Tibial nerve (tissue), 4 donors: ENCODE data around the gene MAP4K4.

ENCODE experiments used
- EP300 ChIP-seq, 2 donors: sonication (generic); formaldehyde crosslinking; IDR thresholded peaks; one replicate each; pipeline ENCODE4 v1.6.1; 2017; ENCODE audit warnings: antibody characterized with exemption in 2 of 2, mild to moderate bottlenecking in 1 of 2
- POLR2A ChIP-seq, 2 donors: fragments of 450-650 bp; IDR thresholded peaks; one replicate each; pipeline ENCODE4 v1.6.1; 2017; ENCODE audit warnings: antibody characterized with exemption in 2 of 2, mild to moderate bottlenecking in 2 of 2, moderate library complexity in 2 of 2
- TF ChIP-seq, protein P1 (sequence below), 5 experiments: fragments of 200-600 bp in 3 of 5; fragments of 450-650 bp in 2 of 5; sonication (generic) in 3 of 5; IDR thresholded peaks; one replicate each; pipeline ENCODE4 v1.5.1; 2016 to 2019; ENCODE audit warnings: antibody characterized with exemption in 5 of 5, mild to moderate bottlenecking in 3 of 5, moderate library complexity in 2 of 5

DNA sequence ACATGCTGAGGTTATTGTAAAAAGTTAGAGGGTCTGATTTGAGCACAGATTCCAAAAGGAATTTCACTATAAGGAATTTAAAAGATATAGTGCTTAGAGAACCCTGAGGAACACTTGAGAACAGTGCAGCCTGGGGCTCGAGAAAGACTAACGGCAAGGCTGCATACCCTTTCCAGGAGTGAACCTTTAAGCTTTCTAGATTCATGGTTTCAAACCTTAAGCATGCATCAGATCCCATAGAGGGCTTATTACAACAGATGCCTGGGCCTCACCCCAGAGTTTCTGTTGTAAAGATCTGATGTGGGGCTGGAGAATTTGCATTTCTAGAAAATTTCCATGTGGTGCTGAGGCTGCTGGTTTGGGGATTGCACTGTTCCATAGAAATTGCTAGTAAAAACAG is 203.7 kb downstream of the MAP4K4 start:
- TF ChIP-seq, protein P1, sequence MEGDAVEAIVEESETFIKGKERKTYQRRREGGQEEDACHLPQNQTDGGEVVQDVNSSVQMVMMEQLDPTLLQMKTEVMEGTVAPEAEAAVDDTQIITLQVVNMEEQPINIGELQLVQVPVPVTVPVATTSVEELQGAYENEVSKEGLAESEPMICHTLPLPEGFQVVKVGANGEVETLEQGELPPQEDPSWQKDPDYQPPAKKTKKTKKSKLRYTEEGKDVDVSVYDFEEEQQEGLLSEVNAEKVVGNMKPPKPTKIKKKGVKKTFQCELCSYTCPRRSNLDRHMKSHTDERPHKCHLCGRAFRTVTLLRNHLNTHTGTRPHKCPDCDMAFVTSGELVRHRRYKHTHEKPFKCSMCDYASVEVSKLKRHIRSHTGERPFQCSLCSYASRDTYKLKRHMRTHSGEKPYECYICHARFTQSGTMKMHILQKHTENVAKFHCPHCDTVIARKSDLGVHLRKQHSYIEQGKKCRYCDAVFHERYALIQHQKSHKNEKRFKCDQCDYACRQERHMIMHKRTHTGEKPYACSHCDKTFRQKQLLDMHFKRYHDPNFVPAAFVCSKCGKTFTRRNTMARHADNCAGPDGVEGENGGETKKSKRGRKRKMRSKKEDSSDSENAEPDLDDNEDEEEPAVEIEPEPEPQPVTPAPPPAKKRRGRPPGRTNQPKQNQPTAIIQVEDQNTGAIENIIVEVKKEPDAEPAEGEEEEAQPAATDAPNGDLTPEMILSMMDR (IDR thresholded peaks at IDR 0.05): no peak
- TF ChIP-seq POLR2A (IDR thresholded peaks at IDR 0.05) (no peak), EP300 (IDR thresholded peaks at IDR 0.05) (no peak)
